HL-60 (cell line): ENCODE measurements around the gene RILP.

ENCODE experiments used
- DNase-seq, 2 experiments: peaks; one replicate each; pipeline ENCODE4 v3.0.0-alpha.2; 2010 to 2020; ENCODE audit warnings: low read depth in 1 of 2, low spot score in 1 of 2
- H3K27ac ChIP-seq: fragments of 250-450 bp; sonication (Bioruptor Pico); replicated peaks from 2 replicates; pipeline ENCODE4 v1.5.1; 2020; ENCODE audit warnings: mild to moderate bottlenecking, moderate library complexity
- H3K27me3 ChIP-seq: fragments of 250-450 bp; sonication (Bioruptor Pico); 2 replicates; pipeline ENCODE4 v1.5.1; 2021; ENCODE audit warnings: mild to moderate bottlenecking, moderate library complexity; ENCODE audit not compliant: insufficient read depth, poor library complexity, severe bottlenecking
- H3K4me3 ChIP-seq: replicated peaks from 2 replicates; pipeline ENCODE4 v1.5.1; 2011; ENCODE audit warnings: mild to moderate bottlenecking, control low read depth, low read length; ENCODE audit not compliant: insufficient read depth
- CTCF ChIP-seq: IDR thresholded peaks from one replicate; pipeline ENCODE4 v1.5.1; 2011; ENCODE audit warnings: low read length, control low read depth, inconsistent platforms; ENCODE audit not compliant: insufficient read depth
- GABPA ChIP-seq: IDR thresholded peaks from 2 replicates; pipeline ENCODE4 v1.6.1; 2012; ENCODE audit warnings: low read depth
- POLR2AphosphoS5 ChIP-seq: IDR thresholded peaks from 2 replicates; pipeline ENCODE4 v1.6.1; 2012; ENCODE audit warnings: low read depth
- REST ChIP-seq: IDR thresholded peaks from 2 replicates; pipeline ENCODE4 v1.6.1; 2012; ENCODE audit warnings: low read depth; ENCODE audit not compliant: insufficient replicate concordance
- SPI1 ChIP-seq: IDR thresholded peaks from 2 replicates; pipeline ENCODE4 v1.6.1; 2012; ENCODE audit warnings: low read depth, mild to moderate bottlenecking, borderline replicate concordance

The RILP gene

GRCh38 chr17:1650731-1651558 is 1.3 kb upstream of the RILP start:
- Histone ChIP-seq H3K27me3 (no peaks in the 10 kb centered on the region), H3K27ac (no peak overlapping the region), H3K4me3 (no peak overlapping the region)
- TF ChIP-seq GABPA (no peak), REST (no peak), POLR2AphosphoS5 (no peak), SPI1 (no peak), CTCF (no peak)
- no peak for DNase-seq

GRCh38 chr17:1648963-1649843 is 463 bp downstream of the RILP start:
- peak; percentile 75 to 80 for DNase-seq
- TF ChIP-seq CTCF (peak; percentile 49), GABPA (no peak)
- peak overlapping the region; percentile 46 for H3K4me3 ChIP-seq
- H3K27me3 ChIP-seq: no peaks in the 10 kb centered on the region
- H3K27ac ChIP-seq: peak overlapping the region; percentile 62

GRCh38 chr17:1648173-1648962 is 1.3 kb downstream of the RILP start:
- no peaks in the 10 kb centered on the region for H3K27me3 ChIP-seq
- peak in 1 of 2 experiments; percentile 1 for DNase-seq
- no peak for TF ChIP-seq POLR2AphosphoS5
- no peak for TF ChIP-seq GABPA
- TF ChIP-seq SPI1: no peak
- TF ChIP-seq REST: no peak
- no peak for TF ChIP-seq CTCF
- H3K27ac ChIP-seq: peak overlapping the region; percentile 46
- H3K4me3 ChIP-seq: no peak overlapping the region
